HG03378 (cell line): ENCODE measurements around the gene SOWAHB.

Experiments
- ATAC-seq: cut with Tn5 transposase; IDR thresholded peaks from one replicate; pipeline ENCODE4 v1.9.1; 2021; ENCODE audit warnings: mild to moderate bottlenecking, moderate library complexity; ENCODE audit not compliant: unreplicated experiment

Gene SOWAHB

DNA sequence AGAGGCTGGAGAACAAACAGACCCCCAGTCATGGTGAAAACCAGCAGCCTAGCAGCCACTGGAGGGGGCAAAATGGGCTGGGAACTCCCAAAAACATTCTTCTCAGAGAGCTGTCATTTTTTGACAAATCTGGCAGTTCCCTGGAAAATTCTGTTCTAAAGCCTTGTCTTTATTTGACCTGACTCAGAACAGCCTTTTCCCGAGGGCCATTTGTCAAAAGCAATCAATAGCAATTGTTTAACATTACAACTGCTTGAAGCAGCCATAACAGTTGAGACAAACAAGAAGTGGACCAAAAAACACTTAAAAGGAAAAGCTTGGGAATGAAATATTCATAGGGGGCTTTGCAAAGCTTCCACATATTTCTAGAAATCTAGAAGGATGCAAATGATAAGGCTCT is 39.6 kb downstream of the SOWAHB start:
- no peak for ATAC-seq

- ATAC-seq, result no peak
These were observed 40.9 kb downstream of the SOWAHB start for GRCh38 chr4:76857074-76857409.

DNA sequence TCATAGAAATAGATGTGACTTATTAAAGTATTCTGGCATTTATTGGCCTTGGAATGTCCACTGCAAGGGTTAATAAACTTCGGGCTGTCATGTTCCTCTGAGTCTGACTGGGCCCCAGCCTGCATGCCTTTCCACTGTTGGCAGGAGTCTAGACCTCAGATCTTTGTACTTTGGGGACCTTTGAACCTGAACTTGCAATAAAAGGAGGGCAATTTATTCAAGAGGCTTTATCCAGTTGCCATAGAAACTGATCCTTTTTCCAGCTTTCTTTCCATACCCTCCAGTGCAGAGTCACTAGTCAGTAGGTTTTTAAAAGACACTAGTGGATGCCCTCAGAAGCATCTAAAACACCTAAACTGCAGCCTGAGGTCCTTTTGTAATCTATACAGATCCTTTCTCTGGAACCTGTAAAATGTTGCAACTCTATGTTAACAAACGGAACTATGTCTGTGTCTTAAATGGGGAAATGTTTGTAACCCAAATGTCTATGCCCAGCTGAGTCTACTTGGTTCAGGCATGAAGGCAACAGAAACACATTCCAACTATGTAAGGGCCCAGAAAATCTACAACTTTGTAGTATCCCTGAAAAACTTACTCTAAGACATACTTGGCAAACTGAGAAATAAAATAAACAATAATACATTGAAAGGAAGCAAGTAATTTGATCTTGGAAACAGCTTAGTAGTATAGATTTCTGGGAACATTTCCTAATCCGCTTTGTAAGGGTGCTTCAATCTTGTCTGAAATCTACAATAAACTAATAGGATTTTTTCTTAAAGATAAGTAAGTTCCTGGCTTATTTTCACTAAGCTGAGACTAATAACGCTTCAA is 41.5 kb downstream of the SOWAHB start:
- ATAC-seq, result no peak

DNA sequence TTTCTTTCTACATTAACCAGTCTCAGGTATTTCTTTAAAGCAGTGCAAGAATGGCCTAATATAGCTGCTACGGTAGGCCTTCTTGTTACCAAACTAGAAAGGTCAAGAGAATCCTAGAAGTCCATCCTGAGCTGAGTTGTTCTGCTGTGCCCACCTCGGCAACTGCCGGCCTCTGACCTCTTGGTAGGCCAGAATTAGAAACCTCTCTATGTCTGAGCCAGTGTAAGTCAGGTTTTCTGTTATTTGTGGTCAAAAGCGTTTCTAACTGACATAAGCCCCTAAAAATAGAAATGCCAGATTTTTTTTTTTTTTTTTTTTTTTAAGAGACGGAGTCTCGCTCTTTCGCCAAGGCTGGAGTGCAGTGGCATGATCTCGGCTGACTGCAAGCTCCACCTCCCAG is 43.1 kb downstream of the SOWAHB start:
- no peak for ATAC-seq

GRCh38 chr4:76851375-76851774 is 46.6 kb downstream of the SOWAHB start:
- ATAC-seq, result no peak

DNA sequence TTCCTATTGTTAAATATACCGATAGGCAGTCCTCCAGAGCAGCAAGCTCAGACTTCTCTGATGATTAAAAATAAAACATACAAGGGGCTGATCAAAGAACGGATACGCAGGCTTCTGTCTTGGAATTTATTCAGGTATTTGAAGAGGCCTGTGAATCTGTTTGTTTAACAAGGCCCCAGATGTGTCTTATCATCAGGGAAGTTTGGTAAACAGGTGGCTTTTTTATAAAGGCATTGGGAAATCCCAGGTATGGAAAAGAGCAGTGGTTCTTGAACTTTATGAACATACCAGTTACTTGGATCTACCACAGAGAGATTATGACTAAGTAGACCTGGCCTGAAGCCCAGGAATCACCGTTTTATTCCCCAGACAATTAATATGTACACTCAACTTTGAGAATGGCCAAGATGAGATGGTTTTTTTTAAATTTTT is 47.9 kb downstream of the SOWAHB start:
- no peak for ATAC-seq
